Measurements from ENCODE around the gene REEP3. TPM values are rescaled to one million over a fixed set of nuclear protein-coding genes. Genes with fewer than 3 reads are reported as not detected.

The REEP3 gene
- polyA plus RNA-seq, 1 experiment: 8.3 TPM

DNA sequence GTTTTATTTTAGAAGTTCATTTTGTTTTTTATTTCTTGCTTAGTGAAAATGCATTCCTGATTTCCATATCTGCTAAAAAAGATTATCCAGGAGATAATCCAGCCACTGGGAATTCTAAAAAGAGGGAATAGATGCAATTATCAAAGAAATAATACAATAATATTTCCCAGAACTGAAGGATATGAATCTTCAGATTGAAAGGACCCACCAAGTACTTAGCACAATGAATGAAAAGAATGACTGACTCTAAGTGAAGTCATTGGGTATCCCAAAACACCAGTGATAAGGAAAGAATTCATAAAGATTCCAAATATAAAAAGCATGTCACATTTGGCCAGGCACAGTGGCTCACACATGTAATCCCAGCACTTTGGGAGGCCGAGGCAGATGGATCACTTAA, 79.3 kb downstream of the REEP3 start:
- H3K36me3 ChIP-seq (ENCODE audit: control insufficient read depth, insufficient read depth, low read length): peaks cover 3% of the 10 kb centered on the region
- ChIA-PET CTCF (interaction anchor here (1.1 to 1.5 kb wide), 2 partner anchors 11 to 30 kb away, joined by 3 read pairs; no protein-coding TSS in a partner anchor), POLR2A (no interaction called here)
- no peak overlapping the region for H3K4me3 ChIP-seq (ENCODE audit: low read depth, low read length)
- no peak for DNase-seq (ENCODE audit: low read depth)
- no peaks in the 10 kb centered on the region for H3K27me3 ChIP-seq (ENCODE audit: control insufficient read depth, insufficient read depth, low read length)
- TF ChIP-seq, protein P1, sequence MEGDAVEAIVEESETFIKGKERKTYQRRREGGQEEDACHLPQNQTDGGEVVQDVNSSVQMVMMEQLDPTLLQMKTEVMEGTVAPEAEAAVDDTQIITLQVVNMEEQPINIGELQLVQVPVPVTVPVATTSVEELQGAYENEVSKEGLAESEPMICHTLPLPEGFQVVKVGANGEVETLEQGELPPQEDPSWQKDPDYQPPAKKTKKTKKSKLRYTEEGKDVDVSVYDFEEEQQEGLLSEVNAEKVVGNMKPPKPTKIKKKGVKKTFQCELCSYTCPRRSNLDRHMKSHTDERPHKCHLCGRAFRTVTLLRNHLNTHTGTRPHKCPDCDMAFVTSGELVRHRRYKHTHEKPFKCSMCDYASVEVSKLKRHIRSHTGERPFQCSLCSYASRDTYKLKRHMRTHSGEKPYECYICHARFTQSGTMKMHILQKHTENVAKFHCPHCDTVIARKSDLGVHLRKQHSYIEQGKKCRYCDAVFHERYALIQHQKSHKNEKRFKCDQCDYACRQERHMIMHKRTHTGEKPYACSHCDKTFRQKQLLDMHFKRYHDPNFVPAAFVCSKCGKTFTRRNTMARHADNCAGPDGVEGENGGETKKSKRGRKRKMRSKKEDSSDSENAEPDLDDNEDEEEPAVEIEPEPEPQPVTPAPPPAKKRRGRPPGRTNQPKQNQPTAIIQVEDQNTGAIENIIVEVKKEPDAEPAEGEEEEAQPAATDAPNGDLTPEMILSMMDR (IDR thresholded peaks at IDR 0.05; ENCODE audit: insufficient read depth, low read depth, low read length): no peak

DNA sequence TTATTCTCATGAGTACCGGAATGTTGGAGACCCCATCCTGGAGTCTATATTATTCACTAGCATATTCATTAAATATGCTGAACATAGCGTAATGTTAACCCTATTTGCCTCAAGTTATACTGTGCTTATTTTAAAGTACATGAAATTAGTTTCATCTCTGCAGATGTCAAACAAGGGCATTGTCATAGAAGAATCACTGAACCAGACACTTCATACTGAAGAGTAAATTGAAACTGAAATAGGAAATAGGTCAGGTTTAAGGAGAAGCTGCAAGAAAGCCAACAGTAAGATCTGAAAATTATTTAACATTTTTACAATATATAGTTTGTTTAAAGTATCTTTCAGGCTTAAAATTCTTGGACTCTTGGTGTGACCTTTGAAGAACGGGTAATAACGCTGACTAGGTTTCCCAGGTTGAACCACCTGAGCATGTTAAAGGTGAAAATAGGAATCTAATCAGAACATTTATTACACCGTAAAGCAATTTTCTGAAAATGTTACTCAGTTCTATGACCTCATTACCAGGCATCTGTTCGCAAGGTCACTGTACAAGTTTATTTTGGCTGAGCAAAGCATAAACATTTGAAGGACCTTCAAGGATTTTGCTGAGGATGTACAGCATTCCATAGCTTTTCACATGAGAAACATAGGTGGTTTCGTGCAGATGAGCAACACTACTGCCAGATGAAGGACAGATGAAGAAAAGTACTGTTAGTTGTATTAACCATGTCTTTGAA, 82.7 kb downstream of the REEP3 start:
- no peak for DNase-seq (ENCODE audit: low read depth)
- Histone ChIP-seq H3K27me3 (ENCODE audit: control insufficient read depth, insufficient read depth, low read length) (no peaks in the 10 kb centered on the region), H3K36me3 (ENCODE audit: control insufficient read depth, insufficient read depth, low read length) (no peaks in the 10 kb centered on the region), H3K4me3 (ENCODE audit: low read depth, low read length) (no peak overlapping the region)
- TF ChIP-seq, protein P1 (IDR thresholded peaks at IDR 0.05; ENCODE audit: insufficient read depth, low read depth, low read length): no peak
- POLR2A ChIA-PET: no interaction called here
- CTCF ChIA-PET: interaction anchor here (0.6 kb wide), 2 partner anchors 26 to 401 kb away, joined by 3 read pairs; no protein-coding TSS in a partner anchor

DNA sequence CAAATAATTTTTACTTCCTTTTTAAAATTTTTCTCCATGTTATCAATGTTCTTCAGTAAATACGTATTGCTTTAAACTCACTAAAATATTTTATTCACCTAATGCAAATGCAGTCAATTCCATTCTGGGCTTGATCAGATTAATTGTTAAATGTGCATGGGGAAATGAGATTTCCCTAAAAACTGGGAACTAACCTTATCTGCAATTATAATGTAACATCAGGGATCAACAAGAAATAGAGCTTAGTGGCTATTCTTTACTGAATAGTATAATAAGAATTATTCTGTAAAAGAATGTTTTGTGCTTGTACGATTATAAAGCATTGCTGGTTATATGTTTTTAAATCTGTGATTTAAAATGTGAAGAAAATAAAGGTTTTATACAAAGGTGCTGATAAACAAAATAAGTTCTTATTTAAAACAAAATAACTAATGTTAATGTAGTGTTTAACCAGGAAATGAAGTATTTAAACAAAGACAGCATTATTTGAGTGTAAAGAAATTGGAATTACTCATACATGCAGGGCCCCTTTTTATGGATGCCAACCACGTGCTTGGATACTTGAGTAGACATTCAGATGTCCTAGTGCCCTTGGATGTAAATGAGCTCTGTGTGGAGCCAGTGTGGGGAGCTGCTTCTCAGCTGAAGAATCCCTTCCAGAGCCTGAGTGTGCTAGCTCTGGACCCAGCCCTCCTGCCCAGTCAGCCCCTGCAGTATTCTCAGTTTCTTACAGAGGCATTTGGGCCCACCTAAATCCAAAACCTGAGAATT, 84.2 kb downstream of the REEP3 start:
- POLR2A ChIA-PET: no interaction called here
- no peak for DNase-seq (ENCODE audit: low read depth)
- CTCF ChIA-PET: no interaction called here
- no peak overlapping the region for H3K4me3 ChIP-seq (ENCODE audit: low read depth, low read length)
- no peaks in the 10 kb centered on the region for H3K36me3 ChIP-seq (ENCODE audit: control insufficient read depth, insufficient read depth, low read length)
- H3K27me3 ChIP-seq (ENCODE audit: control insufficient read depth, insufficient read depth, low read length): no peaks in the 10 kb centered on the region
- TF ChIP-seq, protein P1 (IDR thresholded peaks at IDR 0.05; ENCODE audit: insufficient read depth, low read depth, low read length): no peak

DNA sequence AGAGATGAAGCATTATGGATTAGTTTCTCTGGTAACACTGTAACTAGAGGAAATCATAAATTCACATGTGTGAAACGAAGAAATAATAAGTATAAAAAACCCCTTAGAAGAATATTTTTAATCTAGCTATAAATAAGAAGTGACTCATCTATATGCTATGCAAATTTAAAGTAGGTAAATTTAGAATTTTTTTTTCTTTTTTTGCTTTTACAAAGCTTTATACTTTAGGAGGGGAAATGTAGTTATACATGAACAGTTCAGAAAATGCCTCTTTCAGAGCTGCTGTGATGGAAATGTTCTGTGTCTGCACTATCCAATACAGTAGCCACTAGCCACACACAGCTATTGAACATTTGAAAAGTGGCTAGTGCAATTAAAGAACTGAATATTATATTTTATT, 87.3 kb downstream of the REEP3 start:
- ChIA-PET CTCF (no interaction called here), POLR2A (no interaction called here)
- H3K4me3 ChIP-seq (ENCODE audit: low read depth, low read length): no peak overlapping the region
- TF ChIP-seq, protein P1 (IDR thresholded peaks at IDR 0.05; ENCODE audit: insufficient read depth, low read depth, low read length): no peak
- H3K27me3 ChIP-seq (ENCODE audit: control insufficient read depth, insufficient read depth, low read length): no peaks in the 10 kb centered on the region
- DNase-seq (ENCODE audit: low read depth): no peak
- no peaks in the 10 kb centered on the region for H3K36me3 ChIP-seq (ENCODE audit: control insufficient read depth, insufficient read depth, low read length)

DNA sequence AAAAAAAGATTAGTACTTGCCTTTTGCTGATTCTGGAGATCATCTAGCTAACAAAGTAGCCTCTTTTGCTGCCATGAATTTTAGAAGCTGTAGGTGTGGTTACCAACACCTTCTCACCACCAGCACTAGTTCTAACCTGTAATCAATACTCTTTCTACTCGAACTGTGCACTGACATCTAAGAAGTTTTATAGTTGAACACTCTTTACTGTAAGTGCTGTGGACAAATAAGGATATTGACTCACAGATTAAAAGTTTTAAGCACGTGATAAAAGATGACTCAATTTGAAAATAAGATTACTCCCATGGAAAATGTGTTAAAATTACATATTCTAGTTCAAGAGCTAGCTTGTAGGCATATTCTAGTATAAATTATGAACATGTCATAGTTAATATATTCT, 89.9 kb downstream of the REEP3 start:
- TF ChIP-seq, protein P1 (IDR thresholded peaks at IDR 0.05; ENCODE audit: insufficient read depth, low read depth, low read length): no peak
- no peak for DNase-seq (ENCODE audit: low read depth)
- Histone ChIP-seq H3K4me3 (ENCODE audit: low read depth, low read length) (no peak overlapping the region), H3K27me3 (ENCODE audit: control insufficient read depth, insufficient read depth, low read length) (no peaks in the 10 kb centered on the region), H3K36me3 (ENCODE audit: control insufficient read depth, insufficient read depth, low read length) (no peaks in the 10 kb centered on the region)
- POLR2A ChIA-PET: no interaction called here
- CTCF ChIA-PET: interaction anchor here (1.3 kb wide), 1 partner anchor 444 kb away, joined by 3 read pairs; no protein-coding TSS in a partner anchor
